Measurements from ENCODE around the gene DEPDC4. TPM values are rescaled to one million over a fixed set of nuclear protein-coding genes. Genes with fewer than 3 reads are reported as not detected.

DEPDC4 gene
- total and polyA plus RNA-seq, 2 of the 4 experiments (the other 2 are of a cell fraction): 0.72 to 0.79 TPM

DNA sequence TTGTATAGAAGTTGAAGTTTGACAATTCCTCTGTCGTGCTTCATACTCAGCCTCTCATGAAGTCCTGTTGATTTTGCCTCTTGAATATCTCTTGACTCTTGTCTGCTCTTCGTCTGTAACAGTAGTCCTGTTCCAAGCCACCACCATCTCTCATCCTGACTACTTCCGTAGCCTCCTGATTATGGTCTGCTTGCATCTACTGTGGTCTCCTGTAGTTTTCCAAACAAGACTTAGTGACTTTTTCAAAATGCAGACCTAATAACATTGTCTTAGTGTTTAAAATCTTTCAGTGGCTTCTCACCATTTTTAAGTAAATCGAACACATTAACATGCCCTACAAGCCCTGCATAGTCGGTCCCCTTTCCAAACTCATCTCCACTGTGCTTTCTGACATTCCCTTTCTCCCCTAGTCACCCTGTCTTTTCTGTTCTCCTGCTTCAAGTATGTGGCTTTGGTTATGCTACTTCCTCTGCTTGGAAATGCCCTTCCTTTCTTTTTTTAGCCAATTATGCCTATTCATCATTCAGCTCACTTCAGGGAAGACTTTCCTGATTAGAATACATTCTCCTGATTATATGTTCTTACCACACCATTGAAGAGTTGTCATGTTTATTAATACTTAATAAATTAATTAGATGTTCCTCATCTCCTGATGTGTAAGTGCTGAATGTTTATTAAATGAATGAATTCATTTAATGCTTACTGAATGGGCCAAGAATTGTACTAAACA is 2.1 kb upstream of the DEPDC4 start:
- Histone ChIP-seq H3K23ac (ENCODE audit: low read depth, low read length) (peak overlapping the region; percentile 87), H3K36me3 (ENCODE audit: control insufficient read depth, insufficient read depth, low read length) (no peaks in the 10 kb centered on the region), H2AK5ac (ENCODE audit: low read depth, low read length) (no peak overlapping the region), H2BK20ac (ENCODE audit: low read depth, low read length) (no peak overlapping the region), H2AK9ac (replicated peaks; ENCODE audit: low read depth, low read length, poor library complexity) (no peak overlapping the region), H3K27me3 (ENCODE audit: control insufficient read depth, insufficient read depth, low read length) (no peaks in the 10 kb centered on the region), H3K79me1 (ENCODE audit: low read depth in 1 of 2, low read length in 2 of 2) (peaks cover 22 to 23% of the 10 kb centered on the region in 2 experiments), H3K9ac (ENCODE audit: low read depth, low read length) (peak overlapping the region; percentile 45), H3K4me3 (ENCODE audit: insufficient read depth, low read depth, low read length) (peak overlapping the region; percentile 89), H3K27ac (ENCODE audit: insufficient read depth, low read length) (peak overlapping the region; percentile 26; the same call in 1 of the 2 replicates), H4K20me1 (ENCODE audit: insufficient read depth, low read length) (peaks cover 11% of the 10 kb centered on the region), H3K9me1 (ENCODE audit: insufficient read depth, low read length) (0 out of 2 replicates have a peak, but pooled peaks cover 3% of the 10 kb centered on the region), H2AFZ (replicated peaks; ENCODE audit: low read length, poor library complexity) (no peak overlapping the region), H2BK15ac (ENCODE audit: low read depth, low read length) (no peak overlapping the region; the same call in 2 of the 3 replicates), H3K18ac (ENCODE audit: low read depth, low read length) (peak overlapping the region; percentile 30; the same call in 1 of the 2 replicates), H4K8ac (ENCODE audit: low read depth in 2 of 2, low read length in 2 of 2) (peak overlapping the region in 1 of 2 experiments; percentile 22; a peak in 1 of 4 replicates), H2BK5ac (ENCODE audit: low read depth, low read length, poor library complexity, severe bottlenecking) (peak overlapping the region; percentile 52), H3K4ac (ENCODE audit: low read depth, low read length) (peak overlapping the region; percentile 52; the same call in 1 of the 2 replicates), H2BK120ac (ENCODE audit: low read depth, low read length) (no peak overlapping the region), H3K9me3 (ENCODE audit: control insufficient read depth, insufficient read depth, low read length) (no peaks in the 10 kb centered on the region), H3K56ac (ENCODE audit: extremely low read depth, insufficient read depth, low read length) (no peak overlapping the region), H4K91ac (ENCODE audit: insufficient read depth, low read depth, low read length) (no peak overlapping the region), H3K14ac (replicated peaks; ENCODE audit: low read depth, low read length) (peak overlapping the region; percentile 16; the same call in 1 of the 2 replicates), H3K4me2 (ENCODE audit: low read depth, low read length) (peak overlapping the region; percentile 99), H4K5ac (ENCODE audit: low read depth, low read length) (peak overlapping the region; percentile 15; the same call in 1 of the 2 replicates), H3K4me1 (ENCODE audit: control insufficient read depth, insufficient read depth, low read length) (peaks cover 3% of the 10 kb centered on the region)
- TF ChIP-seq, protein P1, sequence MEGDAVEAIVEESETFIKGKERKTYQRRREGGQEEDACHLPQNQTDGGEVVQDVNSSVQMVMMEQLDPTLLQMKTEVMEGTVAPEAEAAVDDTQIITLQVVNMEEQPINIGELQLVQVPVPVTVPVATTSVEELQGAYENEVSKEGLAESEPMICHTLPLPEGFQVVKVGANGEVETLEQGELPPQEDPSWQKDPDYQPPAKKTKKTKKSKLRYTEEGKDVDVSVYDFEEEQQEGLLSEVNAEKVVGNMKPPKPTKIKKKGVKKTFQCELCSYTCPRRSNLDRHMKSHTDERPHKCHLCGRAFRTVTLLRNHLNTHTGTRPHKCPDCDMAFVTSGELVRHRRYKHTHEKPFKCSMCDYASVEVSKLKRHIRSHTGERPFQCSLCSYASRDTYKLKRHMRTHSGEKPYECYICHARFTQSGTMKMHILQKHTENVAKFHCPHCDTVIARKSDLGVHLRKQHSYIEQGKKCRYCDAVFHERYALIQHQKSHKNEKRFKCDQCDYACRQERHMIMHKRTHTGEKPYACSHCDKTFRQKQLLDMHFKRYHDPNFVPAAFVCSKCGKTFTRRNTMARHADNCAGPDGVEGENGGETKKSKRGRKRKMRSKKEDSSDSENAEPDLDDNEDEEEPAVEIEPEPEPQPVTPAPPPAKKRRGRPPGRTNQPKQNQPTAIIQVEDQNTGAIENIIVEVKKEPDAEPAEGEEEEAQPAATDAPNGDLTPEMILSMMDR (conservative IDR thresholded peaks at IDR 0.05; ENCODE audit: low read depth, low read length): no peak
- TF ChIP-seq MAFK (IDR thresholded peaks at IDR 0.05; ENCODE audit: low read depth, low read length): no peak
- TF ChIP-seq RCOR1 (IDR thresholded peaks at IDR 0.05; ENCODE audit: insufficient replicate concordance, low read length): no peak
- TF ChIP-seq, protein P2, sequence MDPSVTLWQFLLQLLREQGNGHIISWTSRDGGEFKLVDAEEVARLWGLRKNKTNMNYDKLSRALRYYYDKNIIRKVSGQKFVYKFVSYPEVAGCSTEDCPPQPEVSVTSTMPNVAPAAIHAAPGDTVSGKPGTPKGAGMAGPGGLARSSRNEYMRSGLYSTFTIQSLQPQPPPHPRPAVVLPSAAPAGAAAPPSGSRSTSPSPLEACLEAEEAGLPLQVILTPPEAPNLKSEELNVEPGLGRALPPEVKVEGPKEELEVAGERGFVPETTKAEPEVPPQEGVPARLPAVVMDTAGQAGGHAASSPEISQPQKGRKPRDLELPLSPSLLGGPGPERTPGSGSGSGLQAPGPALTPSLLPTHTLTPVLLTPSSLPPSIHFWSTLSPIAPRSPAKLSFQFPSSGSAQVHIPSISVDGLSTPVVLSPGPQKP (IDR thresholded peaks at IDR 0.05; ENCODE audit: borderline replicate concordance, low read depth, low read length): no peak
- no peak for TF ChIP-seq POLR2A (IDR thresholded peaks at IDR 0.05; ENCODE audit: low read depth, low read length)
- no peak for TF ChIP-seq RFX5 (IDR thresholded peaks at IDR 0.05; ENCODE audit: low read depth, low read length)
- TF ChIP-seq MAZ (IDR thresholded peaks at IDR 0.05; ENCODE audit: borderline replicate concordance, low read depth, low read length): no peak
- no peak for TF ChIP-seq MXI1 (IDR thresholded peaks at IDR 0.05; ENCODE audit: borderline replicate concordance, low read depth, low read length)
- no peak for TF ChIP-seq NFE2L2 (IDR thresholded peaks at IDR 0.05; ENCODE audit: low read depth, low read length)
- in situ Hi-C loops (cut with MboI; ENCODE audit: low sequenced_read_pairs): no loop called here
- DNase-seq (peak; percentile 15), ATAC-seq (ENCODE audit: low read depth) (no peak)
- TSS peak; percentile 24 for BruUV-seq (replicated peaks)
- CTCF ChIA-PET: interaction anchor here (0.6 to 0.7 kb wide), 2 partner anchors 16 to 161 kb away, joined by 3 read pairs; no protein-coding TSS in a partner anchor
- POLR2A ChIA-PET (ENCODE audit: unreplicated experiment): no interaction called here
- dilution Hi-C loops (cut with HindIII; ENCODE audit: low sequenced_read_pairs, unreplicated experiment): no loop called here
- no CpG with 5 or more reads among the region's 5 CpGs for WGBS, 2 experiments (ENCODE audit: extremely low coverage in 2 of 2, insufficient read length in 1 of 2)
- intact Hi-C loops (cut with micrococcal nuclease): loop anchor here (5.0 kb wide), 1 partner anchor 58 kb away; no protein-coding TSS in a partner anchor

Measured in IMR-90 (cell line).